PC-9 (cell line): ENCODE measurements around the gene ZBED6. TPM values are rescaled to one million over a fixed set of nuclear protein-coding genes. Genes with fewer than 3 reads are reported as not detected.

Experiments
- BruUV-seq: library from RNA; stranded (reverse); fragments of 400-500 nt; replicated peaks from 2 replicates; lab custom pipeline; 2021; lab: Mats Ljungman, UMichigan
- CTCF ChIA-PET: fragments of 300-600 bp; sonication (Branson Sonifier 250); formaldehyde crosslinking; loops from one replicate; lab custom pipeline; 2022; ENCODE audit warnings: antibody characterized with exemption; lab: Charles Lee
- POLR2A ChIA-PET: fragments of 300-600 bp; sonication (Branson Sonifier 250); formaldehyde crosslinking; loops from one replicate; lab custom pipeline; 2022; ENCODE audit warnings: antibody characterized with exemption; ENCODE audit not compliant: unreplicated experiment; lab: Charles Lee
- DNase-seq, 2 experiments: peaks; one replicate each; pipeline versions ENCODE4 v3.0.0 to v3.0.0-alpha.2; 2015 to 2022; ENCODE audit warnings: mixed read lengths in 1 of 2
- H2AFZ ChIP-seq: fragments of 200-600 bp; sonication (generic); 2 replicates; pipeline ENCODE4 v1.8.1; 2017; ENCODE audit warnings: antibody characterized with exemption
- H3F3A ChIP-seq: fragments of 200-600 bp; sonication (generic); 2 replicates; pipeline ENCODE4 v1.8.1; 2017; ENCODE audit warnings: antibody characterized with exemption, mild to moderate bottlenecking, low read depth; ENCODE audit not compliant: insufficient read depth
- H3K27ac ChIP-seq: fragments of 200-600 bp; sonication (generic); 2 replicates; pipeline ENCODE4 v1.6.1; 2016; ENCODE audit warnings: mixed run types
- H3K27me3 ChIP-seq: fragments of 200-600 bp; sonication (generic); 2 replicates; pipeline ENCODE4 v1.6.1; 2016; ENCODE audit warnings: low read depth, mixed run types; ENCODE audit not compliant: insufficient read depth
- H3K36me3 ChIP-seq: fragments of 200-600 bp; sonication (generic); 2 replicates; pipeline ENCODE4 v1.6.1; 2016; ENCODE audit warnings: low read depth, mixed run types
- H3K4me1 ChIP-seq: fragments of 200-600 bp; sonication (generic); replicated peaks from 2 replicates; pipeline ENCODE4 v1.6.1; 2016; ENCODE audit warnings: mixed run types; ENCODE audit not compliant: insufficient read depth
- H3K4me2 ChIP-seq: fragments of 200-600 bp; sonication (generic); 2 replicates; pipeline ENCODE4 v1.6.1; 2017; ENCODE audit warnings: mixed run types
- H3K4me3 ChIP-seq: fragments of 200-600 bp; sonication (generic); 2 replicates; pipeline ENCODE4 v1.6.1; 2016; ENCODE audit warnings: mixed run types
- H3K79me2 ChIP-seq: fragments of 200-600 bp; sonication (generic); 2 replicates; pipeline ENCODE4 v1.6.1; 2017; ENCODE audit warnings: low read depth, mixed run types
- H3K9me2 ChIP-seq: fragments of 200-600 bp; sonication (generic); 2 replicates; pipeline ENCODE4 v1.8.1; 2017; ENCODE audit warnings: mild to moderate bottlenecking; ENCODE audit not compliant: insufficient read depth
- H3K9me3 ChIP-seq: fragments of 200-600 bp; sonication (generic); 2 replicates; pipeline ENCODE4 v1.8.1; 2016; ENCODE audit warnings: low read depth; ENCODE audit not compliant: insufficient read depth
- H4K20me1 ChIP-seq: fragments of 200-600 bp; sonication (generic); 2 replicates; pipeline ENCODE4 v1.8.1; 2017; ENCODE audit not compliant: insufficient read depth
- EZH2 ChIP-seq: fragments of 200-600 bp; sonication (generic); IDR thresholded peaks from 2 replicates; pipeline ENCODE4 v1.8.0; 2017; ENCODE audit warnings: antibody characterized with exemption, low read depth
- intact Hi-C: fragments of 100-400 bp; cut with micrococcal nuclease; formaldehyde crosslinking; loops from one replicate; pipeline ENCODE4 v1.10.0; 2022; ENCODE audit not compliant: unreplicated experiment
- total RNA-seq: library from RNA; stranded (reverse); gene quantifications from 2 replicates; pipeline ENCODE4 v1.2.3, GENCODE V29; 2021
- TF ChIP-seq, protein P1 (sequence below): fragments of 200-600 bp; sonication (generic); conservative IDR thresholded peaks from 2 replicates; pipeline ENCODE4 v1.6.1; 2017; ENCODE audit warnings: mixed run types, antibody characterized with exemption, mild to moderate bottlenecking, moderate library complexity

Gene ZBED6
- total RNA-seq, 1 experiment from 2014 or later = 32.7 TPM

DNA sequence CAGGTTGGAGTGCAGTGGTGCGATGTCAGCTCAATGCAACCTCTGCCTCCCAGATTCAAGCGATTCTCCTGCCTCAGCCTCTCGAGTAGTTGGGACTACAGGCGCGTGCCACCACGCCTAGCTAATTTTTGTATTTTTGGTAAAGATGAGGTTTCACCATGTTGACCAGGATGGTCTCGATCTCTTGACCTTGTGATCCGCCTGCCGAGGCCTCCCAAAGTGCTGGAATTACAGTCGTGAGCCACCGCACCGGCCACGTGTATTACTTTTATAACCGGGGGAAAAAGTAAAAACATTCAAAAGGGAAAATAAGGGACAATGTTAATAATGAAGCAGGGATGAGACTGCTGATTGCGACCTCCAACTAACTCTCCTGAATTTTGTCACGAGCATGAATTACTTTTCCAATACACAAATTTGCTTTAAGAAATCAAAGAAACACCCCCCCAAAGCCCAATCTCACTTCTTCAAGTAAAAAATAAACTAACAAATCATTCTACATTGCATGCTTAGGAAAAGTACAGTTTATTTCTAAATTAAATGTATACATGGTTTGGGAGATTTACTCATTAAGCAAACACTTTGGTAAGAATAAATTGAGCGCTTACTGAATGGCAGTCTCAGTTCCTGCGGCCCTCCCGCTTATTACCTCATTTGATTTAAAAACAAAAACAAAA is 521 bp upstream of the ZBED6 start:
- Histone ChIP-seq H2AFZ (peak overlapping the region; percentile 25), H4K20me1 (peaks cover 35% of the 10 kb centered on the region), H3K27me3 (no peaks in the 10 kb centered on the region), H3K4me1 (peaks cover 29% of the 10 kb centered on the region), H3K4me3 (peak overlapping the region; percentile 70; the same call in 1 of the 2 replicates), H3K27ac (peak overlapping the region; percentile 91; the same call in 1 of the 2 replicates), H3K9me2 (no peaks in the 10 kb centered on the region), H3K36me3 (peaks cover 33% of the 10 kb centered on the region), H3K9me3 (no peaks in the 10 kb centered on the region), H3F3A (peaks cover 22% of the 10 kb centered on the region; the same call in 1 of the 2 replicates), H3K4me2 (peak overlapping the region; percentile 87), H3K79me2 (peaks cover 41% of the 10 kb centered on the region)
- CTCF ChIA-PET = no interaction called here
- no peak for DNase-seq
- TF ChIP-seq, protein P1, sequence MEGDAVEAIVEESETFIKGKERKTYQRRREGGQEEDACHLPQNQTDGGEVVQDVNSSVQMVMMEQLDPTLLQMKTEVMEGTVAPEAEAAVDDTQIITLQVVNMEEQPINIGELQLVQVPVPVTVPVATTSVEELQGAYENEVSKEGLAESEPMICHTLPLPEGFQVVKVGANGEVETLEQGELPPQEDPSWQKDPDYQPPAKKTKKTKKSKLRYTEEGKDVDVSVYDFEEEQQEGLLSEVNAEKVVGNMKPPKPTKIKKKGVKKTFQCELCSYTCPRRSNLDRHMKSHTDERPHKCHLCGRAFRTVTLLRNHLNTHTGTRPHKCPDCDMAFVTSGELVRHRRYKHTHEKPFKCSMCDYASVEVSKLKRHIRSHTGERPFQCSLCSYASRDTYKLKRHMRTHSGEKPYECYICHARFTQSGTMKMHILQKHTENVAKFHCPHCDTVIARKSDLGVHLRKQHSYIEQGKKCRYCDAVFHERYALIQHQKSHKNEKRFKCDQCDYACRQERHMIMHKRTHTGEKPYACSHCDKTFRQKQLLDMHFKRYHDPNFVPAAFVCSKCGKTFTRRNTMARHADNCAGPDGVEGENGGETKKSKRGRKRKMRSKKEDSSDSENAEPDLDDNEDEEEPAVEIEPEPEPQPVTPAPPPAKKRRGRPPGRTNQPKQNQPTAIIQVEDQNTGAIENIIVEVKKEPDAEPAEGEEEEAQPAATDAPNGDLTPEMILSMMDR = no peak
- TF ChIP-seq EZH2 = no peak
- POLR2A ChIA-PET = no interaction called here
- intact Hi-C loops = no loop called here
- TSS peak; percentile 82 for BruUV-seq

DNA sequence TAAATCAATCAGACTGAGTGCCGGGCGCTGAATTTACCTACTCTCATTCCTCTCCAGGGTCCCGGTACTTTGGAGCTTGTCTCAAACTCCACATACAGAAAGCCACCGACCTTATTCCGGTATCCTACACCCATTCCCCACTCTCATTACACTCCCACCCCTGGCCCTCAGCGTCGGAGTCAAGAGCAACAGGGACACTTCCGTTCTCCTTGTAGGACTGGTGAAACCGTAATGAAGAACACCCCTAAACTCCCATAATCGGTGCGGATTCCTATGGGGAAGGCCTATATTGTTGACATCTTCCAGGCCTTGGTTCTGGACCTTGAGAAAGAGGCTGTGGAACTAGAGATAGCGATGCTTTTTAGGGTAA is 798 bp downstream of the ZBED6 start:
- intact Hi-C loops = no loop called here
- peaks cover 54% of the 10 kb centered on the region for H3K79me2 ChIP-seq
- H3K4me3 ChIP-seq = peak overlapping the region; percentile 70
- peaks cover 48% of the 10 kb centered on the region for H4K20me1 ChIP-seq
- H3K27me3 ChIP-seq = no peaks in the 10 kb centered on the region
- H3F3A ChIP-seq = peaks cover 28% of the 10 kb centered on the region; the same call in 1 of the 2 replicates
- BruUV-seq = TSS peak; percentile 47
- DNase-seq = peak in 1 of 2 experiments; percentile 21
- CTCF ChIA-PET = no interaction called here
- H3K4me2 ChIP-seq = peak overlapping the region; percentile 87
- POLR2A ChIA-PET = interaction anchor here (0.5 kb wide), 1 partner anchor 1380 kb away, joined by 12 read pairs; no protein-coding TSS in a partner anchor
- no peaks in the 10 kb centered on the region for H3K9me2 ChIP-seq
- H3K9me3 ChIP-seq = no peaks in the 10 kb centered on the region
- TF ChIP-seq EZH2 = no peak
- TF ChIP-seq, protein P1 = no peak
- H3K4me1 ChIP-seq = peaks cover 22% of the 10 kb centered on the region
- peak overlapping the region; percentile 91 for H3K27ac ChIP-seq
- H3K36me3 ChIP-seq = peaks cover 39% of the 10 kb centered on the region
- H2AFZ ChIP-seq = peak overlapping the region; percentile 31; the same call in 1 of the 2 replicates

GRCh38 chr1:203797216-203797615 is 1.8 kb downstream of the ZBED6 start:
- Histone ChIP-seq H2AFZ (no peak overlapping the region), H3K4me2 (peak overlapping the region; percentile 87), H3K4me1 (peaks cover 19% of the 10 kb centered on the region), H4K20me1 (peaks cover 58% of the 10 kb centered on the region), H3K4me3 (peak overlapping the region; percentile 70; the same call in 1 of the 2 replicates), H3F3A (peaks cover 28% of the 10 kb centered on the region; the same call in 1 of the 2 replicates), H3K27ac (no peak overlapping the region), H3K9me3 (no peaks in the 10 kb centered on the region), H3K79me2 (peaks cover 64% of the 10 kb centered on the region), H3K36me3 (peaks cover 49% of the 10 kb centered on the region), H3K9me2 (no peaks in the 10 kb centered on the region), H3K27me3 (no peaks in the 10 kb centered on the region)
- POLR2A ChIA-PET = no interaction called here
- no TSS peak for BruUV-seq
- DNase-seq = no peak
- intact Hi-C loops = no loop called here
- CTCF ChIA-PET = no interaction called here
- TF ChIP-seq, protein P1 = no peak
- no peak for TF ChIP-seq EZH2
